ENCODE results near the gene GABARAP. TPM values are rescaled to one million over a fixed set of nuclear protein-coding genes. Genes with fewer than 3 reads are reported as not detected.

The GABARAP gene
- total and polyA plus RNA-seq, 2 of the 8 experiments (the other 6 are each of a cell fraction or from before 2014, with no cell fraction given): 252 to 581 TPM

- TF ChIP-seq, protein P1, sequence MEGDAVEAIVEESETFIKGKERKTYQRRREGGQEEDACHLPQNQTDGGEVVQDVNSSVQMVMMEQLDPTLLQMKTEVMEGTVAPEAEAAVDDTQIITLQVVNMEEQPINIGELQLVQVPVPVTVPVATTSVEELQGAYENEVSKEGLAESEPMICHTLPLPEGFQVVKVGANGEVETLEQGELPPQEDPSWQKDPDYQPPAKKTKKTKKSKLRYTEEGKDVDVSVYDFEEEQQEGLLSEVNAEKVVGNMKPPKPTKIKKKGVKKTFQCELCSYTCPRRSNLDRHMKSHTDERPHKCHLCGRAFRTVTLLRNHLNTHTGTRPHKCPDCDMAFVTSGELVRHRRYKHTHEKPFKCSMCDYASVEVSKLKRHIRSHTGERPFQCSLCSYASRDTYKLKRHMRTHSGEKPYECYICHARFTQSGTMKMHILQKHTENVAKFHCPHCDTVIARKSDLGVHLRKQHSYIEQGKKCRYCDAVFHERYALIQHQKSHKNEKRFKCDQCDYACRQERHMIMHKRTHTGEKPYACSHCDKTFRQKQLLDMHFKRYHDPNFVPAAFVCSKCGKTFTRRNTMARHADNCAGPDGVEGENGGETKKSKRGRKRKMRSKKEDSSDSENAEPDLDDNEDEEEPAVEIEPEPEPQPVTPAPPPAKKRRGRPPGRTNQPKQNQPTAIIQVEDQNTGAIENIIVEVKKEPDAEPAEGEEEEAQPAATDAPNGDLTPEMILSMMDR (IDR thresholded peaks at IDR 0.05; ENCODE audit: control extremely low read depth in 1 of 3, insufficient read depth in 1 of 3, low read depth in 1 of 3, low read length in 3 of 3): no peak
- TF ChIP-seq CBX5 (IDR thresholded peaks at IDR 0.05; ENCODE audit: low read depth, low read length) (no peak), BCL11A (IDR thresholded peaks at IDR 0.05; ENCODE audit: low read depth in 2 of 2, low read length in 2 of 2) (no peak), FOSL1 (IDR thresholded peaks at IDR 0.05; ENCODE audit: insufficient read depth, low read depth, low read length) (no peak), SIN3A (conservative IDR thresholded peaks at IDR 0.05 in 1 of 2, IDR thresholded peaks at IDR 0.05 in 1 of 2; ENCODE audit: low read depth in 1 of 2, low read length in 2 of 2) (peak in 1 of 2 experiments; percentile 33; a peak in 1 of 4 replicates), JUN (IDR thresholded peaks at IDR 0.05; ENCODE audit: low read depth, low read length) (no peak)
- TF ChIP-seq, protein P2, sequence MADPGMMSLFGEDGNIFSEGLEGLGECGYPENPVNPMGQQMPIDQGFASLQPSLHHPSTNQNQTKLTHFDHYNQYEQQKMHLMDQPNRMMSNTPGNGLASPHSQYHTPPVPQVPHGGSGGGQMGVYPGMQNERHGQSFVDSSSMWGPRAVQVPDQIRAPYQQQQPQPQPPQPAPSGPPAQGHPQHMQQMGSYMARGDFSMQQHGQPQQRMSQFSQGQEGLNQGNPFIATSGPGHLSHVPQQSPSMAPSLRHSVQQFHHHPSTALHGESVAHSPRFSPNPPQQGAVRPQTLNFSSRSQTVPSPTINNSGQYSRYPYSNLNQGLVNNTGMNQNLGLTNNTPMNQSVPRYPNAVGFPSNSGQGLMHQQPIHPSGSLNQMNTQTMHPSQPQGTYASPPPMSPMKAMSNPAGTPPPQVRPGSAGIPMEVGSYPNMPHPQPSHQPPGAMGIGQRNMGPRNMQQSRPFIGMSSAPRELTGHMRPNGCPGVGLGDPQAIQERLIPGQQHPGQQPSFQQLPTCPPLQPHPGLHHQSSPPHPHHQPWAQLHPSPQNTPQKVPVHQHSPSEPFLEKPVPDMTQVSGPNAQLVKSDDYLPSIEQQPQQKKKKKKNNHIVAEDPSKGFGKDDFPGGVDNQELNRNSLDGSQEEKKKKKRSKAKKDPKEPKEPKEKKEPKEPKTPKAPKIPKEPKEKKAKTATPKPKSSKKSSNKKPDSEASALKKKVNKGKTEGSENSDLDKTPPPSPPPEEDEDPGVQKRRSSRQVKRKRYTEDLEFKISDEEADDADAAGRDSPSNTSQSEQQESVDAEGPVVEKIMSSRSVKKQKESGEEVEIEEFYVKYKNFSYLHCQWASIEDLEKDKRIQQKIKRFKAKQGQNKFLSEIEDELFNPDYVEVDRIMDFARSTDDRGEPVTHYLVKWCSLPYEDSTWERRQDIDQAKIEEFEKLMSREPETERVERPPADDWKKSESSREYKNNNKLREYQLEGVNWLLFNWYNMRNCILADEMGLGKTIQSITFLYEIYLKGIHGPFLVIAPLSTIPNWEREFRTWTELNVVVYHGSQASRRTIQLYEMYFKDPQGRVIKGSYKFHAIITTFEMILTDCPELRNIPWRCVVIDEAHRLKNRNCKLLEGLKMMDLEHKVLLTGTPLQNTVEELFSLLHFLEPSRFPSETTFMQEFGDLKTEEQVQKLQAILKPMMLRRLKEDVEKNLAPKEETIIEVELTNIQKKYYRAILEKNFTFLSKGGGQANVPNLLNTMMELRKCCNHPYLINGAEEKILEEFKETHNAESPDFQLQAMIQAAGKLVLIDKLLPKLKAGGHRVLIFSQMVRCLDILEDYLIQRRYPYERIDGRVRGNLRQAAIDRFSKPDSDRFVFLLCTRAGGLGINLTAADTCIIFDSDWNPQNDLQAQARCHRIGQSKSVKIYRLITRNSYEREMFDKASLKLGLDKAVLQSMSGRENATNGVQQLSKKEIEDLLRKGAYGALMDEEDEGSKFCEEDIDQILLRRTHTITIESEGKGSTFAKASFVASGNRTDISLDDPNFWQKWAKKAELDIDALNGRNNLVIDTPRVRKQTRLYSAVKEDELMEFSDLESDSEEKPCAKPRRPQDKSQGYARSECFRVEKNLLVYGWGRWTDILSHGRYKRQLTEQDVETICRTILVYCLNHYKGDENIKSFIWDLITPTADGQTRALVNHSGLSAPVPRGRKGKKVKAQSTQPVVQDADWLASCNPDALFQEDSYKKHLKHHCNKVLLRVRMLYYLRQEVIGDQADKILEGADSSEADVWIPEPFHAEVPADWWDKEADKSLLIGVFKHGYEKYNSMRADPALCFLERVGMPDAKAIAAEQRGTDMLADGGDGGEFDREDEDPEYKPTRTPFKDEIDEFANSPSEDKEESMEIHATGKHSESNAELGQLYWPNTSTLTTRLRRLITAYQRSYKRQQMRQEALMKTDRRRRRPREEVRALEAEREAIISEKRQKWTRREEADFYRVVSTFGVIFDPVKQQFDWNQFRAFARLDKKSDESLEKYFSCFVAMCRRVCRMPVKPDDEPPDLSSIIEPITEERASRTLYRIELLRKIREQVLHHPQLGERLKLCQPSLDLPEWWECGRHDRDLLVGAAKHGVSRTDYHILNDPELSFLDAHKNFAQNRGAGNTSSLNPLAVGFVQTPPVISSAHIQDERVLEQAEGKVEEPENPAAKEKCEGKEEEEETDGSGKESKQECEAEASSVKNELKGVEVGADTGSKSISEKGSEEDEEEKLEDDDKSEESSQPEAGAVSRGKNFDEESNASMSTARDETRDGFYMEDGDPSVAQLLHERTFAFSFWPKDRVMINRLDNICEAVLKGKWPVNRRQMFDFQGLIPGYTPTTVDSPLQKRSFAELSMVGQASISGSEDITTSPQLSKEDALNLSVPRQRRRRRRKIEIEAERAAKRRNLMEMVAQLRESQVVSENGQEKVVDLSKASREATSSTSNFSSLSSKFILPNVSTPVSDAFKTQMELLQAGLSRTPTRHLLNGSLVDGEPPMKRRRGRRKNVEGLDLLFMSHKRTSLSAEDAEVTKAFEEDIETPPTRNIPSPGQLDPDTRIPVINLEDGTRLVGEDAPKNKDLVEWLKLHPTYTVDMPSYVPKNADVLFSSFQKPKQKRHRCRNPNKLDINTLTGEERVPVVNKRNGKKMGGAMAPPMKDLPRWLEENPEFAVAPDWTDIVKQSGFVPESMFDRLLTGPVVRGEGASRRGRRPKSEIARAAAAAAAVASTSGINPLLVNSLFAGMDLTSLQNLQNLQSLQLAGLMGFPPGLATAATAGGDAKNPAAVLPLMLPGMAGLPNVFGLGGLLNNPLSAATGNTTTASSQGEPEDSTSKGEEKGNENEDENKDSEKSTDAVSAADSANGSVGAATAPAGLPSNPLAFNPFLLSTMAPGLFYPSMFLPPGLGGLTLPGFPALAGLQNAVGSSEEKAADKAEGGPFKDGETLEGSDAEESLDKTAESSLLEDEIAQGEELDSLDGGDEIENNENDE (IDR thresholded peaks at IDR 0.05; ENCODE audit: insufficient replicate concordance, low read length): no peak
Observed at GRCh38 chr17:7260651-7261378, 18.6 kb upstream of the GABARAP start (continued).
